Right atrium auricular region (tissue), 2 donors: ENCODE measurements around the gene ZNF497. TPM values are rescaled to one million over a fixed set of nuclear protein-coding genes. Genes with fewer than 3 reads are reported as not detected.

Experiments used
- DNase-seq: peaks from one replicate; pipeline ENCODE4 v3.0.0-alpha.2; 2019; ENCODE audit warnings: low spot score
- H3K27ac ChIP-seq, 2 donors: fragments of 200-600 bp; sonication (generic); 1 replicate in 1 of 2; 2 replicates in 1 of 2; pipeline ENCODE4 v1.5.1; 2016 to 2019
- H3K27me3 ChIP-seq, 2 donors: fragments of 200-600 bp; sonication (generic); one replicate each; pipeline versions ENCODE4 v1.5.1 to v1.6.0; 2017 to 2019
- H3K36me3 ChIP-seq: fragments of 200-600 bp; sonication (generic); one replicate; pipeline ENCODE4 v1.5.1; 2016
- H3K4me1 ChIP-seq, 2 donors: fragments of 200-600 bp; sonication (generic); one replicate each; pipeline versions ENCODE4 v1.5.1 to v1.6.0; 2017 to 2019
- H3K4me3 ChIP-seq, 2 donors: fragments of 200-600 bp; sonication (generic); 1 replicate in 1 of 2; 2 replicates in 1 of 2; pipeline ENCODE4 v1.5.1; 2017 to 2019; ENCODE audit warnings: mild to moderate bottlenecking in 1 of 2, moderate library complexity in 1 of 2
- H3K9me3 ChIP-seq, 2 donors: fragments of 200-600 bp; sonication (generic); one replicate each; pipeline ENCODE4 v1.5.1; 2019
- CTCF ChIP-seq, 2 donors: fragments of 200-600 bp; sonication (generic); IDR thresholded peaks; one replicate each; pipeline ENCODE4 v1.5.1; 2019; ENCODE audit warnings: antibody characterized with exemption in 2 of 2
- total RNA-seq, 2 donors: library from RNA; depleted of rRNA; stranded (reverse); fragments of >200 nt; gene quantifications; one replicate each; pipeline ENCODE4 v1.1.0, GENCODE V29; 2016

The ZNF497 gene
- total RNA-seq, 2 donors from 2014 or later, result 0.39 to 0.56 TPM

DNA sequence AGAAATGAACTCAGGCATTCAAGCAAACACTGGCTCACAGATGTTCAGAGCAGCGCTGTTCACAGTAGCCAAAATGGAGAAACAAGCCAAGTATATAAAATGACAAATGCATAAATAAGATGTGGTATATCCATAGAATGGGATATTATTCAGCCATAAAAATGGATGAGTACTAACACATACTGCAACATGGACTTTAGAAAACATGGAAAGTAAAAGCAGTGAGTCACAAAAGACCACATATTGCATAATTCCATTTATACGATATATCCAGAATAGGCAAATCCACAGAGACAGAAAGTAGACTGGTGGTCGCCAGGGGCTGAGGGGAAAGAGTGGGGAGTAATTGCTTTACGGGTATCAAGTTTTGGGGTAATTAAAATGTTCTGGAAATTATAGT is 11.6 kb upstream of the ZNF497 start:
- Histone ChIP-seq H3K36me3 (no peaks in the 10 kb centered on the region), H3K27ac (no peak overlapping the region), H3K4me1 (peaks cover 0 to under 1% of the 10 kb centered on the region in 2 donors), H3K4me3 (no peak overlapping the region), H3K27me3 (no peaks in the 10 kb centered on the region), H3K9me3 (no peaks in the 10 kb centered on the region)
- no peak for TF ChIP-seq CTCF (IDR thresholded peaks at IDR 0.05)
- DNase-seq, result no peak

GRCh38 chr19:58372311-58373133 is 10.0 kb upstream of the ZNF497 start:
- Histone ChIP-seq H3K36me3 (no peaks in the 10 kb centered on the region), H3K27me3 (no peaks in the 10 kb centered on the region), H3K4me1 (no peaks in the 10 kb centered on the region), H3K4me3 (no peak overlapping the region), H3K9me3 (no peaks in the 10 kb centered on the region), H3K27ac (no peak overlapping the region)
- TF ChIP-seq CTCF (IDR thresholded peaks at IDR 0.05), result no peak
- no peak for DNase-seq

- no peak for DNase-seq
- Histone ChIP-seq H3K9me3 (no peaks in the 10 kb centered on the region), H3K27me3 (no peaks in the 10 kb centered on the region), H3K36me3 (no peaks in the 10 kb centered on the region), H3K4me1 (no peaks in the 10 kb centered on the region), H3K27ac (no peak overlapping the region), H3K4me3 (no peak overlapping the region)
- TF ChIP-seq CTCF (IDR thresholded peaks at IDR 0.05), result no peak
These were observed 6.2 kb upstream of the ZNF497 start for GRCh38 chr19:58368561-58369360.

DNA sequence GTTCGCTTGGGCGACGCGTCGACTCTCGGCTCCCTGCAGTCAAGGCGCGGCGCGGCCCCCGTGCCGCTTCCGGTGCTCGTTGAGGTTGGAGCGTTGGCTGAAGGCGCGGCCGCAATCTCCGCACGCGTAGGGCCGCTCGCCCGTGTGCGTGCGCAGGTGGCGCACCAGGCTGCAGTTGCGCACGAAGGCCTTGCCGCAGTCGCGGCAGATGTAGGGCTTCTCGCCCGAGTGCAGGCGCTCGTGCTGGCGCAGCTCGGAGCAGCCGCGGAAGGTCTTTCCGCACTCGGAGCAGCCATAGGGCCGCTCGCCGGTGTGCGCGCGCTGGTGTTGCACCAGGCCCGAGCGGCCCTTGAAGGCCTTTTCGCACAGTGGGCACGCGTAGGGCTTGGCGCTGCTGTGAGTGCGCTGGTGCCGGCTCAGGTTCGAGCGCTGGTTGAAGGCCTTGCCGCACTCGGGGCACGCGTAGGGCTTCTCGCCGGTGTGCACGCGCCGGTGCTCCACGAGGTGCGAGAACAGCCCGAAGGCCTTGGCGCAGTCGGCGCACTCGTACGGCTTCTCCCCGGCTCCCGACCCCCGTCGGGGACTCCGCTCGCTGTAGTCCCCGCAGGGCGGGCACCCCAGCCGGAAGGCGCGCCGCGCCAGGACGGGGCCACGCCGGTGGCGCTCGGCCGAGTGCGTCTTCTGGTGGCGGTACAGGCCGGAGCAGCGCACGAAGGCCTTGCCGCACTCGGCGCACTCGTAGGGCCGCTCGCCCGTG is 5.3 kb upstream of the ZNF497 start:
- no peaks in the 10 kb centered on the region for H3K4me1 ChIP-seq
- H3K36me3 ChIP-seq, result no peaks in the 10 kb centered on the region
- H3K4me3 ChIP-seq, result no peak overlapping the region
- no peaks in the 10 kb centered on the region for H3K27me3 ChIP-seq
- H3K9me3 ChIP-seq, result no peaks in the 10 kb centered on the region
- H3K27ac ChIP-seq, result no peak overlapping the region
- no peak for DNase-seq
- no peak for TF ChIP-seq CTCF (IDR thresholded peaks at IDR 0.05)

GRCh38 chr19:58366585-58367430 is 4.3 kb upstream of the ZNF497 start:
- TF ChIP-seq CTCF (IDR thresholded peaks at IDR 0.05), result no peak
- H3K27ac ChIP-seq, result no peak overlapping the region
- no peak for DNase-seq

More at GRCh38 chr19:58366585-58367430, 4.3 kb upstream of the ZNF497 start:
- Histone ChIP-seq H3K4me3 (no peak overlapping the region), H3K4me1 (peaks cover 0 to 1% of the 10 kb centered on the region in 2 donors), H3K36me3 (no peaks in the 10 kb centered on the region), H3K9me3 (no peaks in the 10 kb centered on the region), H3K27me3 (no peaks in the 10 kb centered on the region)
